ENCODE measurements around the gene LIPC.

The LIPC gene

DNA sequence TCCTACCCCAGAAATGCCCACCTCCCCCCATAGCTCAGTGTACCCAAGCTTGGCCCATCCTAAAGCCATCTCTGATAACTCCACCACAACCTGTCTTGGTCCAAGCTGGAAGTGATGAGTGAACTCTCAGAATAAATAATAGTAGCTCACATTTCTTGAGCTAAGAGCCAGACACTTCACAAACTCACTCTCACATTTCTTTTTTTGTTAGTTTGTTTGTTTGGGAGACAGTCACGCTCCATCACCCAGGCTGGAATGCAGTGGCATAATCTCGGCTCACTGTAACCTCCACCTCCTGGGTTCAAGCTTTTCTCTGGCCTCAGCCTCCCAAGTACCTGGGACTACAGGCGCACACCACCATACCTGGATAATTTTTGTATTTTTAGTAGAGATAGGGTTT is 46.2 kb downstream of the LIPC start:
- no peak overlapping the region for H3K27ac ChIP-seq (ENCODE audit: low read length)
- H3K36me3 ChIP-seq (ENCODE audit: control insufficient read depth in 1 of 2, insufficient read depth in 2 of 2, low read length in 2 of 2): no peaks in the 10 kb centered on the region
- no peak overlapping the region for H3K4me3 ChIP-seq (ENCODE audit: low read depth in 1 of 2, low read length in 2 of 2)
- H3K4me1 ChIP-seq (ENCODE audit: control insufficient read depth in 1 of 2, insufficient read depth in 2 of 2, low read length in 2 of 2): peaks cover 7 to 8% of the 10 kb centered on the region in 2 donors
- H3K9me3 ChIP-seq (ENCODE audit: control insufficient read depth in 1 of 2, low read length in 2 of 2): no peaks in the 10 kb centered on the region
- no peaks in the 10 kb centered on the region for H3K27me3 ChIP-seq (ENCODE audit: low read depth, low read length)

DNA sequence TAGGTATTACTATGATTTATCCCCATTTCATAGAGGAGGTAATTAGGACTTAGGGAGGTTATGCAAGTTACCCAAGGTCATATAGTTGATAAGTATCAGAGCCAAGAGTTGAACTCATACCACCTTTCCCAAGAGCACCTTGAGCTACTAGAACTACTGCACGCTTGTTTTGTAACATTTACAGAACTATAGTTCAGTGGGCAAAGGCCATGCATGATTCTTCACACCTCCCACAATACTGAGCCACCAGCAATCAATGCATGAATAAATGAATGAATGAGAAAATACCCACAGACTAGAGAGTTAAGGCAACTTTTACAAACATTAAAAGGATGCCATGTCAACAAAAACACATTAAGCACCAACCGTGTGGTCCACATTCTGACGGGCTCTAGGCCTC is 46.8 kb downstream of the LIPC start:
- H3K9me3 ChIP-seq (ENCODE audit: control insufficient read depth in 1 of 2, low read length in 2 of 2): no peaks in the 10 kb centered on the region
- no peaks in the 10 kb centered on the region for H3K36me3 ChIP-seq (ENCODE audit: control insufficient read depth in 1 of 2, insufficient read depth in 2 of 2, low read length in 2 of 2)
- no peak overlapping the region for H3K27ac ChIP-seq (ENCODE audit: low read length)
- H3K4me1 ChIP-seq (ENCODE audit: control insufficient read depth in 1 of 2, insufficient read depth in 2 of 2, low read length in 2 of 2): peaks cover 7 to 8% of the 10 kb centered on the region in 2 donors
- H3K27me3 ChIP-seq (ENCODE audit: low read depth, low read length): no peaks in the 10 kb centered on the region
- H3K4me3 ChIP-seq (ENCODE audit: low read depth in 1 of 2, low read length in 2 of 2): no peak overlapping the region

GRCh38 chr15:58479941-58480340 is 48.1 kb downstream of the LIPC start:
- Histone ChIP-seq H3K27me3 (ENCODE audit: low read depth, low read length) (no peaks in the 10 kb centered on the region), H3K9me3 (ENCODE audit: control insufficient read depth in 1 of 2, low read length in 2 of 2) (no peaks in the 10 kb centered on the region), H3K4me3 (ENCODE audit: low read depth in 1 of 2, low read length in 2 of 2) (no peak overlapping the region), H3K36me3 (ENCODE audit: control insufficient read depth in 1 of 2, insufficient read depth in 2 of 2, low read length in 2 of 2) (no peaks in the 10 kb centered on the region), H3K4me1 (ENCODE audit: control insufficient read depth in 1 of 2, insufficient read depth in 2 of 2, low read length in 2 of 2) (peaks cover 4 to 8% of the 10 kb centered on the region in 2 donors), H3K27ac (ENCODE audit: low read length) (no peak overlapping the region)

GRCh38 chr15:58483376-58483775 is 51.6 kb downstream of the LIPC start:
- Histone ChIP-seq H3K9me3 (ENCODE audit: control insufficient read depth in 1 of 2, low read length in 2 of 2) (no peaks in the 10 kb centered on the region), H3K36me3 (ENCODE audit: control insufficient read depth in 1 of 2, insufficient read depth in 2 of 2, low read length in 2 of 2) (no peaks in the 10 kb centered on the region), H3K27me3 (ENCODE audit: low read depth, low read length) (no peaks in the 10 kb centered on the region), H3K4me1 (ENCODE audit: control insufficient read depth in 1 of 2, insufficient read depth in 2 of 2, low read length in 2 of 2) (no peaks in the 10 kb centered on the region), H3K27ac (ENCODE audit: low read length) (no peak overlapping the region), H3K4me3 (ENCODE audit: low read depth in 1 of 2, low read length in 2 of 2) (no peak overlapping the region)

DNA sequence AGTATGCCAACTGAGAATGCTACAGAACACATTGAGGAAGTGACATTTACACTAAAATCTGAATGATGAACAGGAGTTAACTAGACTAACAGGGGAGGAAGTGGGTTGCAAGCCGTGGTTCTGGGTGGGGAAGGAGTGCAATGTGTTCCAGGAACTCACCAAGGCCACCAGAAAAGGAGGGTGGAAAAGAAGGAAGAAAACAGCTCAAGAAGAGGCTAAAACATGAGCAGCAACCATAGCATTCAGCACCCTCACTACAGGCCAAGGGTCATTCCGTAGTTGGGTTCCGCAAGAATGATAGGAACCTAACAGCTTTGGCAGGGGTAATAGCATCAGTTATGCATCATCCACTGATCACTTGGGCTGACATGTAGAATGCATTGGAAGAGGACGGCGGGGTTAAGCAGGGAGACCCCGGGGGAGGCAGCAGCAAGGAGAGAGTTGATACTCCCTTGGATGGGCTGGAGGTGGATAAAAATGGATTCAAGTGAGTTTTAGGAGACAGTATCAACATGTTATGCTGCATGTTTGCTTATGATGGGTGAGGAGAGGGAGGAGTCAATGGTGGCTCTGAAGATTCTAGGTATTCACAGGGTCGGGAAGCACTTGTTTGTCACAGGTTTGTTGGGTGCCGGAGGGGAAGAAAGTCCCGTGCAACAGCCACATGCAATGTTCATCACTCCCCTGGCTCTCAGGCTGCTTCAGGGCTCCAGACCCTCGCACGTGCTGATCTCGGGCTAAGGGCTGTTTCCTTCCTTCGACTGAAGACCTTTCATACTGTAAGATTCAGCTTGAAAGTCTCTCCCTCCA is 53.2 kb downstream of the LIPC start:
- no peaks in the 10 kb centered on the region for H3K36me3 ChIP-seq (ENCODE audit: control insufficient read depth in 1 of 2, insufficient read depth in 2 of 2, low read length in 2 of 2)
- H3K27ac ChIP-seq (ENCODE audit: low read length): no peak overlapping the region
- no peaks in the 10 kb centered on the region for H3K4me1 ChIP-seq (ENCODE audit: control insufficient read depth in 1 of 2, insufficient read depth in 2 of 2, low read length in 2 of 2)
- peaks cover 0 to 8% of the 10 kb centered on the region in 2 donors for H3K9me3 ChIP-seq (ENCODE audit: control insufficient read depth in 1 of 2, low read length in 2 of 2)
- no peaks in the 10 kb centered on the region for H3K27me3 ChIP-seq (ENCODE audit: low read depth, low read length)
- H3K4me3 ChIP-seq (ENCODE audit: low read depth in 1 of 2, low read length in 2 of 2): no peak overlapping the region

- Histone ChIP-seq H3K27ac (ENCODE audit: low read length) (no peak overlapping the region), H3K4me3 (ENCODE audit: low read depth in 1 of 2, low read length in 2 of 2) (no peak overlapping the region), H3K36me3 (ENCODE audit: control insufficient read depth in 1 of 2, insufficient read depth in 2 of 2, low read length in 2 of 2) (no peaks in the 10 kb centered on the region), H3K9me3 (ENCODE audit: control insufficient read depth in 1 of 2, low read length in 2 of 2) (peaks cover 0 to 8% of the 10 kb centered on the region in 2 donors), H3K27me3 (ENCODE audit: low read depth, low read length) (no peaks in the 10 kb centered on the region), H3K4me1 (ENCODE audit: control insufficient read depth in 1 of 2, insufficient read depth in 2 of 2, low read length in 2 of 2) (no peaks in the 10 kb centered on the region)
Observed at GRCh38 chr15:58486062-58486461, 54.3 kb downstream of the LIPC start.

GRCh38 chr15:58486564-58486963 is 54.8 kb downstream of the LIPC start:
- Histone ChIP-seq H3K27ac (ENCODE audit: low read length) (no peak overlapping the region), H3K4me3 (ENCODE audit: low read depth in 1 of 2, low read length in 2 of 2) (no peak overlapping the region), H3K27me3 (ENCODE audit: low read depth, low read length) (no peaks in the 10 kb centered on the region), H3K9me3 (ENCODE audit: control insufficient read depth in 1 of 2, low read length in 2 of 2) (peaks cover 0 to 8% of the 10 kb centered on the region in 2 donors), H3K36me3 (ENCODE audit: control insufficient read depth in 1 of 2, insufficient read depth in 2 of 2, low read length in 2 of 2) (no peaks in the 10 kb centered on the region), H3K4me1 (ENCODE audit: control insufficient read depth in 1 of 2, insufficient read depth in 2 of 2, low read length in 2 of 2) (no peaks in the 10 kb centered on the region)

- no peak overlapping the region for H3K27ac ChIP-seq (ENCODE audit: low read length)
- H3K27me3 ChIP-seq (ENCODE audit: low read depth, low read length): no peaks in the 10 kb centered on the region
- H3K36me3 ChIP-seq (ENCODE audit: control insufficient read depth in 1 of 2, insufficient read depth in 2 of 2, low read length in 2 of 2): no peaks in the 10 kb centered on the region
- no peaks in the 10 kb centered on the region for H3K4me1 ChIP-seq (ENCODE audit: control insufficient read depth in 1 of 2, insufficient read depth in 2 of 2, low read length in 2 of 2)
- H3K9me3 ChIP-seq (ENCODE audit: control insufficient read depth in 1 of 2, low read length in 2 of 2): peaks cover 0 to 8% of the 10 kb centered on the region in 2 donors
- H3K4me3 ChIP-seq (ENCODE audit: low read depth in 1 of 2, low read length in 2 of 2): no peak overlapping the region
Observed at GRCh38 chr15:58487041-58487723, 55.4 kb downstream of the LIPC start.

- Histone ChIP-seq H3K27ac (ENCODE audit: low read length) (no peak overlapping the region), H3K36me3 (ENCODE audit: control insufficient read depth in 1 of 2, insufficient read depth in 2 of 2, low read length in 2 of 2) (no peaks in the 10 kb centered on the region), H3K27me3 (ENCODE audit: low read depth, low read length) (no peaks in the 10 kb centered on the region), H3K9me3 (ENCODE audit: control insufficient read depth in 1 of 2, low read length in 2 of 2) (peaks cover 0 to 8% of the 10 kb centered on the region in 2 donors), H3K4me3 (ENCODE audit: low read depth in 1 of 2, low read length in 2 of 2) (no peak overlapping the region), H3K4me1 (ENCODE audit: control insufficient read depth in 1 of 2, insufficient read depth in 2 of 2, low read length in 2 of 2) (no peaks in the 10 kb centered on the region)
Observed at GRCh38 chr15:58487724-58488120, 55.9 kb downstream of the LIPC start.

GRCh38 chr15:58489289-58490085 is 57.7 kb downstream of the LIPC start:
- no peak overlapping the region for H3K27ac ChIP-seq (ENCODE audit: low read length)
- H3K36me3 ChIP-seq (ENCODE audit: control insufficient read depth in 1 of 2, insufficient read depth in 2 of 2, low read length in 2 of 2): no peaks in the 10 kb centered on the region
- no peaks in the 10 kb centered on the region for H3K27me3 ChIP-seq (ENCODE audit: low read depth, low read length)
- no peak overlapping the region for H3K4me3 ChIP-seq (ENCODE audit: low read depth in 1 of 2, low read length in 2 of 2)
- H3K4me1 ChIP-seq (ENCODE audit: control insufficient read depth in 1 of 2, insufficient read depth in 2 of 2, low read length in 2 of 2): no peaks in the 10 kb centered on the region
- H3K9me3 ChIP-seq (ENCODE audit: control insufficient read depth in 1 of 2, low read length in 2 of 2): peaks cover 0 to 8% of the 10 kb centered on the region in 2 donors
